Endometrial microvascular endothelial cells (primary cell): ENCODE results near the gene RPL14. TPM values are rescaled to one million over a fixed set of nuclear protein-coding genes. Genes with fewer than 3 reads are reported as not detected.

Experiments
- in situ Hi-C: cut with HindIII; loops from 2 replicates; pipeline ENCODE4 v1.10.0; 2017; ENCODE audit warnings: low sequenced_read_pairs, low pct_unique_long_range_greater_than_20kb; ENCODE audit errors: inconsistent ontology term
- total RNA-seq: library from RNA; depleted of rRNA; stranded (reverse); fragments of >200 nt; gene quantifications from one replicate; pipeline ENCODE4 v1.2.3, GENCODE V29; 2015; ENCODE audit errors: inconsistent ontology term

Gene RPL14
- 350 TPM for total RNA-seq

- in situ Hi-C loops: no loop called here
Measured at GRCh38 chr3:40456940-40457823, at the start of gene RPL14. Gene RPL14 (plus strand): TSS chr3:40457339. CDS start chr3:40457472, 133 bp downstream.

- in situ Hi-C loops: no loop called here
Measured at GRCh38 chr3:40407611-40408010, 49.5 kb upstream of the RPL14 start.

- in situ Hi-C loops: no loop called here
Measured at GRCh38 chr3:40414270-40414669, 42.9 kb upstream of the RPL14 start.

DNA sequence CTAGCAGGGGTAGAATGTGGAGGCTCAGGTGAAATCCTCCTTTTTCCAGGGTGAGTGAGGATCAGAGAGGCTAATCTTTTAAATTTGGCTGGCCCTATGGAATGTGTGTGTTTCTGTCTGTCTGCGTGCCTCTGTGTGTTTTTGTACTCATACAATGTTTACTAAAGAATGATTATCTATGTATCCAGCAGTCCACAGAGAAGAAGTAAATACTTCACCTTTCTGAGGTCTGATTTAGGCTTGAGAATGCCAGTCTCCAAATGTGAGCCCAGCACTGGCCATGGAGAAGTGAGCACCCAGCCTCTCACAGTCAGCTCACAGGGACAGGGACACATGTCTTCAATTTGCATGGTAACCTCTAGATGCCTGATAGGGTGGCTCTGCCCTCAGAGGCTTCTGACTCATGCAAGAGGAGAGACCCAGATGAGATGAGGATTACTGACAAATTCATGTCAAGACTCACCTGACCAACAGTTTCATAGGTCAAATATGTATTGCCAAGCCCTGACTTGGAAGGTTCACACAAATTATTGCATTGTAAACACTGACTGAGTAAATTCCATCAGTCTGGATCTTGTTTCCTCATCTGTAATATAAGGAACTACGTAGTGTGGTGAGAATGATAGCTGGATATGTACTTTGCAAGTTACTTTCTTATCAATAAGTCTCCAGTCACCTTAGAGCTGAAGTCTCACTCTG is 39.1 kb upstream of the RPL14 start:
- in situ Hi-C loops: no loop called here

DNA sequence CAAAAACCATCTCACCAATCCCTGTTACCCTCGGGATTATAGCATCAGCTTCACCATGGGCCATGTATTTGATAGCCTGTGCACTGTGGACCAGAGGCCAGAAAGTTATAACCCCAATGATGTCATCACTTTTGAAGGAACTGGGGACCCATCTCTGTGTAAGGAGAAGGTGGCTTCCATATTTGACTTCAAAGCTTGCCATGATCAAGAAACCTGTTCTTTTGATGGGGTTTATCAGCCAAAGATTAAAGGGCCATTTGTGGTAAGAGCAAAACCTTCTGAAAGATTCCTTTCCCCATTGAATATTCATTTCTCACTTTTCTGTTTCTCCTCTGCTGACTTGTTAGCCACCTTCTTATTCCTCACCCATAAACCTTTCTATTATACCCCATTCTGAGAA is 34.3 kb upstream of the RPL14 start:
- in situ Hi-C loops: no loop called here

DNA sequence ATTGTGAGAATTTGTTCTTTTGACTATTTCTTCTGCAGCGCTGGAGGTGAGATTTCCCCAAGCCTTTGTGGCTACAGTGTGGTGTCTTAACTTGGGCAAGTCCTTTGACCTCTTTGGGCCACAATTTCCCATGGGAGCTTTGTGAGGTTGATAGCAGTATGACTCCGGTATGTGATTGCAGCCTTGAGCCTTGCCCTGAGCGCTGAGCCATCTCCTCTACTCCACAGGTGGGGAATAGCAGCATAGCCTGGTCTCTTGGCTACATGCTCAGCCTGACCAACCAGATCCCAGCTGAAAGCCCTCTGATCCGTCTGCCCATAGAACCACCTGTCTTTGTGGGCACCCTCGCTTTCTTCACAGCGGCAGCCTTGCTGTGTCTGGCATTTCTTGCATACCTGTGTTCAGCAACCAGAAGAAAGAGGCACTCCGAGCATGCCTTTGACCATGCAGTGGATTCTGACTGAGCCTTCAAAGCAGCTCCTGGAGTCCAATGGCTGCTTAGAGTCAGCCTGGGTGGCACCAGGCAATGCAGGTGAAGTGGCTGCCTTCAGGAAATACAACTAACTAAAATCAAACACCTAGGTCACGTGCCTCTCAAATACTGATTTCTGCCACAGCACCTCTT is 30.0 kb upstream of the RPL14 start:
- in situ Hi-C loops: no loop called here

DNA sequence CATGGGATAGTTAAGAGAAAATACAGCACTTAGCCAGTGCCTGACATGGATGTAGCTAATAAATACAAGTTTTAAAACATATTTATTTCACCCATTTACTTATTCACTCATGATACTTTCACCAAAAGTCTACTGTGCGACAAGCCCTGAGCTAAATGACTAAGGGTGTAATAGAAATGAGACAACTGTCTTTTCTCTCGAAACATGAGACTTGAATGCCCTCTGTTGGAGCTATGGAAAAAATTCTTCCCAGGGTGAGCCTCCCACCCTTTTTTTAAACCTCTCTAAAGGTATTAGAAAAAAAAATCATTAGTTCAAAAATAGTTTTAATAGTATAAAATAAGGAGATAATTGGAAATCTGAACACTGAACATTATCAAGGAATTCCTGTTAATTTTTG is 24.3 kb upstream of the RPL14 start:
- in situ Hi-C loops: no loop called here

DNA sequence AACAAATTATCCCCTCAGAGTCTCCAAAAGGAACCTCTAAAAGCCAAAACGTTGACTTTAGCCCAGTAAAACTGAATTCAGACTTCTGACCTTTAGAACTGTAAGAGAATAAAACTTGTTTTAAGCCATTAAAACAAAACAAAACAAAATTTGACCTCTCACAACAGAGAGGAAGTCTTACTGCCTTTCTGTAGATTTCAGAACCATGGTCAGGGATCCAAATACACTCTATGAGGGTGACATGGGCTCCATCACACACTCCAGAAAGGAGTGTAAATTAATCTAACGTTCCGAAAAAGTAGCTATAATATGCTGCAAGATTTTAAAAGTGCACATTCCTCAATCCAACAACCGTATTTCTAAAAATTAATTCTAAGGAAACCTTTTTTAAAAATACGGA is 19.2 kb upstream of the RPL14 start:
- in situ Hi-C loops: no loop called here

GRCh38 chr3:40445062-40445461 is 12.1 kb upstream of the RPL14 start:
- in situ Hi-C loops: no loop called here

- in situ Hi-C loops: no loop called here
Measured at GRCh38 chr3:40445880-40446279, 11.3 kb upstream of the RPL14 start.

GRCh38 chr3:40450438-40450837 is 6.7 kb upstream of the RPL14 start:
- in situ Hi-C loops: no loop called here

- in situ Hi-C loops: no loop called here
Measured at GRCh38 chr3:40451551-40451950, 5.6 kb upstream of the RPL14 start.

DNA sequence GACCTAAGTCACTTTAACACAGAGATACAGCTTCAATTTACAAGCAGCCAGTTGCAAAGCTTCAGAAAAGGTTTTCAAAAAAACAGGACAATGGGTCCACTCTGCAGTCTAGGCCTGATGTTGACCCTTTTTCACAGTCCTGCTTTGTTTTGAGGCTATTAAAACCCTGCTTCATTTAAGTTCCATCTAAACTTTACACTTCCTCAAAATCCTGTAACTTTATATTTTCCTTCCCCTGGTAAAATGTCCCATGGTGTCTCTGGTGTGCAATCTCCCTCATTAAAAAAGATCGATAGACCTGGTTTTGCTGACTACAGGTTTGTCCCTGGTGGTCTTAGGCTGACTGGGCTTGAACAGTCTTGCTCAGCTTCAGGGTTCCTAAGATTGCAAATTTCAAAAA is 5.1 kb upstream of the RPL14 start:
- in situ Hi-C loops: no loop called here

DNA sequence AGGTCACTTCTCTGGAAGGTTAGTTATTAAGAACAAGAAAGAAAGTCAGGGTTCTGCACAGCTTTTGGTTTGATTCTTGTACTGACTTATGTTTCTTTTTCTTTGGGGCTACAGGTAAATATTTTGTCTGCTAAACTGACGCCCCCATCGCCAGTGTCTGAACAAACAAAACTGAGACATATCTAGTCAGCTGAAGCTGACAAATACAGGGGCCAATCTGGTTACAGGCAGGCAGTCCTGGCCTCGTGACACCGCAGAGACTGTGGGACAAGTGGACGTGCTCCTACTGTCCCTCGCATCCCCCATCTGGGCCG is 4.6 kb upstream of the RPL14 start:
- in situ Hi-C loops: no loop called here

DNA sequence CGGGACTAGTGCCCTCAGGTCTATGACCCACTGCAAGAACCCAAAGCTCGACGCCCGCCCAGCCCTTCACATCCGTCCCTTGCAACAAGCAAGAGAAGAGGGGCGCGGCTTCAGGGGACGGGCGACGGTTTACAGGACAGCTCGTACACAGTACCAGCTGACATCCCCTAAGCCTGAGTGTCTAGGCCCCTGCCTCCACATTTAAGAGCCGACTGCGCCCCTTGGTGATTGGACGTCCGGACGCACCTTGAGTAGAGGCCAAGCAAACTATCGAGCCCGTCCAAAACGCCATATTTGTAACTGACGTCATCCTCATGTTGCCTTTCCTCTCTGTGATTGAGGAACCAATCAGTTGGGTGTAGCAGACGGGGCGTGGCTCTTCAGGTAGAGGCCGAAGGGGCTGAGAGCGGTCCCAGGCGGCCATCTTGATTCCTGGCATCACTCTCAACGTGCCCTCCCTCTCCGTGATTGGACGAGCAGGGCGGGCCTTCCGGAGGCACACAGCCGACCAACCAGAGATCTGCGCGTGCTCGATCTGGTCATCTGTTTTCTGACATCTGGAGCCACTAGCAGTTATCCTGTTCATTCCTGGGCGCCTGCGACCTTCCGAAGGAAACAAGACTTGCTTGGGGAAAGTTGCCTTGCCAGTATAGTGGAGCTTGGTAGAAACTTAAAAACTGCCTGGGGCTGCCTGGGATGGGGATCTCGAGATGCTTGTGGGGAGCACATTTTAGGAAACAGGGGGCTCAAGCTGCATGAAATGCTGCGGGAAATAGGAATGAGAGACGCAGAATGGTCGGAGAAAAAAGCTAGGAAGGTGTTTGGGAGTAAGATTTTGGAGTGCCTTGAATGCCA is 4.0 kb upstream of the RPL14 start:
- in situ Hi-C loops: no loop called here

DNA sequence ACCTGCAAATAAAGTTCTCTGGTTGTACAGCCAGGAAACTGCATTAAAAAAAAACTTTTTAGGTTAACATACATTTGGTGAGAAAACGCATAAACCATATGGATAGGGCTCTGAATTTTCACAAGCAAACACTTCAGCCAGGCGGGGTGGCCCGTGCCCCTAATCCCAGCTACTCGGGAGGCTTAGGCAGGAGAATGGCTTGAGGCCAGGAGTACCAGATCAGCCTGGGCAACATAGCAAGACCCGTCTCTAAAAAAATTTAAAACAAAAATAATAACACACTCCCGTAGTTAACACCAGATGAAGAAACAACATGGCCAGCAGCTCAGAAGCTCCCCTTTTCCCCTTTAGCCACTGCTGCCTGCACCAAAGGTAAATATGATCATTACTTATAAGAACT is 3.2 kb upstream of the RPL14 start:
- in situ Hi-C loops: no loop called here

DNA sequence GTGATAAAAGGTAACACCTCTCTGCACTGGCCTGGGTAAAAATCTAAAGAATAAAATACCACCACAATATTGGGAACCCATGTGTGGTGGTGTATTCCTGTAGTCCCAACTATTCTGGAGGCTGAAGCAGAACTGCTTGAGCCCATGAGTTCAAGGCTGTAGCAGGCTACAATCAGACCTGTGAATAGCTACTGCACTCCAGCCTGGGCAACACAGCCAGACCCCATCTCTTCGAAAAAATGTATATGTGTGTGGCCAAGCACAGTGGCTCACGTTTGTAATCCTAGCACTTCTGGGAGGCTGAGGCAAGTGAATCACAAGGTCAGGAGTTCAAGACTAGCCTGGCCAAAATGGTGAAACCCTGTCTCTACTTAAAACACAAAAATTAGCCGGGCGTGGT is 1.8 kb upstream of the RPL14 start:
- in situ Hi-C loops: no loop called here

GRCh38 chr3:40456279-40456939 is 730 bp upstream of the RPL14 start:
- in situ Hi-C loops: no loop called here

- in situ Hi-C loops: no loop called here
Measured at GRCh38 chr3:40458473-40458872, 1.3 kb downstream of the RPL14 start.
